GM19467 (cell line): ENCODE measurements around the gene CDC42.

Source experiments
- ATAC-seq: cut with Tn5 transposase; IDR thresholded peaks from one replicate; pipeline ENCODE4 v1.9.1; 2021; ENCODE audit warnings: mild to moderate bottlenecking, moderate library complexity; ENCODE audit not compliant: unreplicated experiment

Gene CDC42

GRCh38 chr1:22126531-22126930 lies 74.0 kb downstream of the CDC42 start:
- no peak for ATAC-seq

GRCh38 chr1:22127248-22127647 lies 74.7 kb downstream of the CDC42 start:
- ATAC-seq = no peak

GRCh38 chr1:22127731-22128130 lies 75.2 kb downstream of the CDC42 start:
- ATAC-seq = no peak

- no peak for ATAC-seq
These were observed 75.9 kb downstream of the CDC42 start for GRCh38 chr1:22128392-22128791.

- ATAC-seq = no peak
These were observed 77.1 kb downstream of the CDC42 start for GRCh38 chr1:22129501-22130117.

GRCh38 chr1:22131062-22131461 lies 78.6 kb downstream of the CDC42 start:
- ATAC-seq = no peak

- ATAC-seq = no peak
These were observed 79.5 kb downstream of the CDC42 start for GRCh38 chr1:22131875-22132486.

- no peak for ATAC-seq
These were observed 80.2 kb downstream of the CDC42 start for GRCh38 chr1:22132517-22133235.

GRCh38 chr1:22133247-22133930 lies 80.9 kb downstream of the CDC42 start:
- no peak for ATAC-seq

GRCh38 chr1:22133931-22134324 lies 81.4 kb downstream of the CDC42 start:
- ATAC-seq = no peak

- no peak for ATAC-seq
These were observed 84.7 kb downstream of the CDC42 start for GRCh38 chr1:22137004-22137720.

- ATAC-seq = no peak
These were observed 86.6 kb downstream of the CDC42 start for GRCh38 chr1:22139066-22139594.

GRCh38 chr1:22139817-22140216 lies 87.3 kb downstream of the CDC42 start:
- no peak for ATAC-seq
